HG02610 (cell line): Measurements from ENCODE around the gene MYPN.
"Not testable (repeated sequence)": the region's sequence is repeated elsewhere in the genome, so short reads cannot be mapped to it uniquely, and the experiment has no call there.

ENCODE experiments used
- ATAC-seq: cut with Tn5 transposase; IDR thresholded peaks from one replicate; pipeline ENCODE4 v1.9.1; 2021; ENCODE audit warnings: mild to moderate bottlenecking, moderate library complexity; ENCODE audit not compliant: unreplicated experiment

The MYPN gene

GRCh38 chr10:68135362-68135761 is 26.1 kb downstream of the MYPN start:
- ATAC-seq = no peak

- no peak for ATAC-seq
These were observed 26.9 kb downstream of the MYPN start for GRCh38 chr10:68135922-68136792.

GRCh38 chr10:68137171-68137570 is 27.9 kb downstream of the MYPN start:
- no peak for ATAC-seq

- no peak for ATAC-seq
These were observed 29.2 kb downstream of the MYPN start for GRCh38 chr10:68138526-68138925.

GRCh38 chr10:68139448-68140272 is 30.4 kb downstream of the MYPN start:
- ATAC-seq = no peak

GRCh38 chr10:68142761-68143160 is 33.5 kb downstream of the MYPN start:
- ATAC-seq = no peak

- no peak for ATAC-seq
These were observed 35.4 kb downstream of the MYPN start for GRCh38 chr10:68144709-68145108.

GRCh38 chr10:68145705-68146104 is 36.4 kb downstream of the MYPN start:
- ATAC-seq = no peak

GRCh38 chr10:68146133-68146532 is 36.8 kb downstream of the MYPN start:
- ATAC-seq = no peak

GRCh38 chr10:68151453-68151852 is 42.2 kb downstream of the MYPN start:
- ATAC-seq = no peak

- no peak for ATAC-seq
These were observed 44.4 kb downstream of the MYPN start for GRCh38 chr10:68153473-68154210.

GRCh38 chr10:68154211-68154497 is 44.9 kb downstream of the MYPN start:
- ATAC-seq = no peak

- no peak for ATAC-seq
These were observed 46.4 kb downstream of the MYPN start for GRCh38 chr10:68155615-68156210.

- ATAC-seq = no peak
These were observed 47.3 kb downstream of the MYPN start for GRCh38 chr10:68156373-68157185.

GRCh38 chr10:68157522-68157921 is 48.2 kb downstream of the MYPN start:
- ATAC-seq = not testable (repeated sequence)

- no peak for ATAC-seq
These were observed 48.7 kb downstream of the MYPN start for GRCh38 chr10:68158031-68158430.

- peak; percentile 97 for ATAC-seq
These were observed 54.4 kb downstream of the MYPN start for GRCh38 chr10:68163735-68164134.

- no peak for ATAC-seq
These were observed 56.4 kb downstream of the MYPN start for GRCh38 chr10:68165643-68166042.

- no peak for ATAC-seq
These were observed 57.7 kb downstream of the MYPN start for GRCh38 chr10:68166871-68167585.
